HG03135 (cell line): ENCODE data around the gene C1orf87.

Source experiments
- ATAC-seq: cut with Tn5 transposase; IDR thresholded peaks from one replicate; pipeline ENCODE4 v1.9.1; 2021; ENCODE audit warnings: mild to moderate bottlenecking, moderate library complexity; ENCODE audit not compliant: unreplicated experiment

C1orf87 gene

GRCh38 chr1:60063561-60063960 is 10.0 kb downstream of the C1orf87 start:
- no peak for ATAC-seq

- no peak for ATAC-seq
Measured at GRCh38 chr1:60059468-60059867, 14.1 kb downstream of the C1orf87 start.

GRCh38 chr1:60055336-60055735 is 18.2 kb downstream of the C1orf87 start:
- no peak for ATAC-seq

- ATAC-seq, result no peak
Measured at GRCh38 chr1:60054374-60054773, 19.2 kb downstream of the C1orf87 start.

GRCh38 chr1:60052601-60053000 is 21.0 kb downstream of the C1orf87 start:
- no peak for ATAC-seq

- ATAC-seq, result no peak
Measured at GRCh38 chr1:60051191-60051590, 22.4 kb downstream of the C1orf87 start.

GRCh38 chr1:60049188-60049587 is 24.4 kb downstream of the C1orf87 start:
- no peak for ATAC-seq

GRCh38 chr1:60044881-60045280 is 28.7 kb downstream of the C1orf87 start:
- no peak for ATAC-seq

GRCh38 chr1:60041783-60042182 is 31.8 kb downstream of the C1orf87 start:
- no peak for ATAC-seq

- ATAC-seq, result no peak
Measured at GRCh38 chr1:60037669-60038068, 35.9 kb downstream of the C1orf87 start.

- ATAC-seq, result no peak
Measured at GRCh38 chr1:60036856-60037460, 36.6 kb downstream of the C1orf87 start.

- no peak for ATAC-seq
Measured at GRCh38 chr1:60035921-60036320, 37.6 kb downstream of the C1orf87 start.

- ATAC-seq, result no peak
Measured at GRCh38 chr1:60034999-60035398, 38.6 kb downstream of the C1orf87 start.

GRCh38 chr1:60033066-60033465 is 40.5 kb downstream of the C1orf87 start:
- no peak for ATAC-seq

- no peak for ATAC-seq
Measured at GRCh38 chr1:60031146-60031545, 42.4 kb downstream of the C1orf87 start.

GRCh38 chr1:60025552-60025951 is 48.0 kb downstream of the C1orf87 start:
- ATAC-seq, result no peak

- no peak for ATAC-seq
Measured at GRCh38 chr1:60017508-60018205, 55.9 kb downstream of the C1orf87 start.

GRCh38 chr1:60010690-60011089 is 62.9 kb downstream of the C1orf87 start:
- ATAC-seq, result no peak

- ATAC-seq, result no peak
Measured at GRCh38 chr1:60008500-60008899, 65.1 kb downstream of the C1orf87 start.

GRCh38 chr1:60000625-60001024 is 72.9 kb downstream of the C1orf87 start:
- no peak for ATAC-seq

- no peak for ATAC-seq
Measured at GRCh38 chr1:59999746-60000145, 73.8 kb downstream of the C1orf87 start.

GRCh38 chr1:59999006-59999405 is 74.6 kb downstream of the C1orf87 start:
- ATAC-seq, result no peak
